Progenitor cell of endocrine pancreas (in vitro differentiated cells): ENCODE results near the gene EIF4G1. TPM values are rescaled to one million over a fixed set of nuclear protein-coding genes. Genes with fewer than 3 reads are reported as not detected.

Source experiments
- DNase-seq: peaks from one replicate; pipeline ENCODE4 v3.0.0; 2021; ENCODE audit warnings: low spot score; ENCODE audit not compliant: unreplicated experiment
- H3K27ac Mint-ChIP-seq: 2 replicates; pipeline ENCODE4 v1.8.0; 2021; ENCODE audit warnings: mild to moderate bottlenecking, moderate library complexity, mixed read lengths
- H3K27me3 Mint-ChIP-seq: 2 replicates; pipeline ENCODE4 v1.8.0; 2021; ENCODE audit warnings: mixed read lengths
- H3K36me3 Mint-ChIP-seq: 2 replicates; pipeline ENCODE4 v1.8.0; 2022; ENCODE audit warnings: mixed read lengths; ENCODE audit not compliant: insufficient read depth
- H3K4me1 Mint-ChIP-seq: 2 replicates; pipeline ENCODE4 v1.8.0; 2021; ENCODE audit warnings: low read depth, mixed read lengths
- H3K4me3 Mint-ChIP-seq: 2 replicates; pipeline ENCODE4 v1.8.0; 2021; ENCODE audit warnings: low read depth, mild to moderate bottlenecking, moderate library complexity, mixed read lengths
- H3K9me3 Mint-ChIP-seq: 2 replicates; pipeline ENCODE4 v1.8.0; 2021; ENCODE audit warnings: low read depth, mixed read lengths
- CTCF ChIP-seq: fragments of 200-600 bp; sonication (generic); IDR thresholded peaks from one replicate; pipeline ENCODE4 v1.5.0; 2021; ENCODE audit warnings: antibody characterized with exemption, mild to moderate bottlenecking; ENCODE audit not compliant: unreplicated experiment
- total RNA-seq: library from RNA; stranded (reverse); gene quantifications from 2 replicates; pipeline ENCODE4 v1.2.1, GENCODE V29; 2021

EIF4G1 gene
- total RNA-seq, 1 donor from 2014 or later = 341 TPM

- Mint-ChIP-seq H3K27me3 (peaks cover 40% of the 10 kb centered on the region), H3K36me3 (no peaks in the 10 kb centered on the region), H3K27ac (no peak overlapping the region), H3K9me3 (no peaks in the 10 kb centered on the region), H3K4me3 (peak overlapping the region; percentile 52), H3K4me1 (peaks cover 24% of the 10 kb centered on the region)
- DNase-seq = no peak
- no peak for TF ChIP-seq CTCF
These were observed 66.3 kb downstream of the EIF4G1 start for GRCh38 chr3:184380627-184381260.

GRCh38 chr3:184381261-184382224 lies 67.1 kb downstream of the EIF4G1 start:
- DNase-seq = no peak
- H3K4me3 Mint-ChIP-seq = peak overlapping the region; percentile 52
- H3K27ac Mint-ChIP-seq = no peak overlapping the region
- no peak for TF ChIP-seq CTCF
- peaks cover 40% of the 10 kb centered on the region for H3K27me3 Mint-ChIP-seq
- no peaks in the 10 kb centered on the region for H3K36me3 Mint-ChIP-seq
- H3K4me1 Mint-ChIP-seq = peaks cover 24% of the 10 kb centered on the region
- no peaks in the 10 kb centered on the region for H3K9me3 Mint-ChIP-seq

GRCh38 chr3:184382326-184383032 lies 68.1 kb downstream of the EIF4G1 start:
- no peak for TF ChIP-seq CTCF
- Mint-ChIP-seq H3K36me3 (no peaks in the 10 kb centered on the region), H3K4me1 (peaks cover 17% of the 10 kb centered on the region), H3K4me3 (no peak overlapping the region), H3K27me3 (peaks cover 40% of the 10 kb centered on the region), H3K27ac (no peak overlapping the region), H3K9me3 (no peaks in the 10 kb centered on the region)
- no peak for DNase-seq

GRCh38 chr3:184383033-184383740 lies 68.8 kb downstream of the EIF4G1 start:
- no peak for DNase-seq
- Mint-ChIP-seq H3K27ac (no peak overlapping the region), H3K9me3 (no peaks in the 10 kb centered on the region), H3K4me1 (peaks cover 10% of the 10 kb centered on the region), H3K4me3 (no peak overlapping the region), H3K27me3 (peaks cover 40% of the 10 kb centered on the region), H3K36me3 (no peaks in the 10 kb centered on the region)
- TF ChIP-seq CTCF = no peak
